SK-N-SH treated with all-trans-retinoic acid at 6 μM for 48 hours (cell line): ENCODE measurements around the gene MYL6B.

Source experiments
- ATAC-seq: fragments of 200-7000 bp; cut with Tn5 transposase; 3 replicates; pipeline ENCODE4 v1.9.1; 2020; ENCODE audit warnings: mild to moderate bottlenecking, moderate library complexity
- ARNTL ChIP-seq: fragments of 450-650 bp; formaldehyde crosslinking; IDR thresholded peaks from 2 replicates; pipeline ENCODE4 v1.5.0; 2020; ENCODE audit warnings: low read depth, mild to moderate bottlenecking, moderate library complexity, borderline replicate concordance
- BACH2 ChIP-seq: fragments of 250-450 bp; sonication (Bioruptor Pico); IDR thresholded peaks from 2 replicates; pipeline ENCODE4 v1.9.0; 2021; ENCODE audit warnings: mild to moderate bottlenecking, borderline replicate concordance
- CSDC2 ChIP-seq: fragments of 250-450 bp; sonication (Bioruptor Pico); IDR thresholded peaks from 2 replicates; pipeline ENCODE4 v1.5.0; 2020; ENCODE audit warnings: mild to moderate bottlenecking, moderate library complexity
- ESRRG ChIP-seq: fragments of 250-450 bp; sonication (Bioruptor Pico); IDR thresholded peaks from 2 replicates; pipeline ENCODE4 v1.6.1; 2021; ENCODE audit warnings: mild to moderate bottlenecking
- GLIS3 ChIP-seq: fragments of 250-450 bp; sonication (Bioruptor Pico); IDR thresholded peaks from 2 replicates; pipeline ENCODE4 v1.5.0; 2020; ENCODE audit warnings: mild to moderate bottlenecking, moderate library complexity
- ISL1 ChIP-seq: fragments of 250-450 bp; sonication (Bioruptor Pico); IDR thresholded peaks from 2 replicates; pipeline ENCODE4 v2.1.2; 2022; ENCODE audit warnings: mild to moderate bottlenecking, moderate library complexity
- OSR1 ChIP-seq: fragments of 250-450 bp; sonication (Bioruptor Pico); IDR thresholded peaks from 2 replicates; pipeline ENCODE4 v1.8.0; 2022; ENCODE audit warnings: moderate library complexity, mild to moderate bottlenecking, inconsistent platforms
- PPARA ChIP-seq: fragments of 250-450 bp; sonication (Bioruptor Pico); IDR thresholded peaks from 2 replicates; pipeline ENCODE4 v1.5.0; 2020; ENCODE audit warnings: mild to moderate bottlenecking, borderline replicate concordance
- RARB ChIP-seq: fragments of 250-450 bp; sonication (Bioruptor Pico); IDR thresholded peaks from 2 replicates; pipeline ENCODE4 v1.8.0; 2021; ENCODE audit warnings: mild to moderate bottlenecking, moderate library complexity
- SNAI2 ChIP-seq: fragments of 250-450 bp; sonication (Bioruptor Pico); IDR thresholded peaks from 2 replicates; pipeline ENCODE4 v1.5.0; 2020; ENCODE audit warnings: mild to moderate bottlenecking, moderate library complexity
- TCF4 ChIP-seq: fragments of 250-450 bp; sonication (Bioruptor Pico); IDR thresholded peaks from 2 replicates; pipeline ENCODE4 v1.8.0; 2021; ENCODE audit warnings: mild to moderate bottlenecking, moderate library complexity, borderline replicate concordance
- TOX ChIP-seq: fragments of 250-450 bp; sonication (Bioruptor Pico); IDR thresholded peaks from 2 replicates; pipeline ENCODE4 v1.8.0; 2021; ENCODE audit warnings: mild to moderate bottlenecking, moderate library complexity, borderline replicate concordance
- ZC3H10 ChIP-seq: fragments of 250-450 bp; sonication (Bioruptor Pico); IDR thresholded peaks from 2 replicates; pipeline ENCODE4 v1.5.1; 2021; ENCODE audit warnings: mild to moderate bottlenecking, moderate library complexity
- ZFP3 ChIP-seq: fragments of 250-450 bp; sonication (Bioruptor Pico); IDR thresholded peaks from 2 replicates; pipeline ENCODE4 v1.5.0; 2020; ENCODE audit warnings: mild to moderate bottlenecking, moderate library complexity
- ZFP30 ChIP-seq: fragments of 450-650 bp; formaldehyde crosslinking; IDR thresholded peaks from 2 replicates; pipeline ENCODE4 v1.5.0; 2022; ENCODE audit warnings: mild to moderate bottlenecking, moderate library complexity
- ZNF565 ChIP-seq: fragments of 450-650 bp; formaldehyde crosslinking; conservative IDR thresholded peaks from 2 replicates; pipeline ENCODE4 v1.5.0; 2020; ENCODE audit warnings: low read depth, mild to moderate bottlenecking, moderate library complexity
- ZNF70 ChIP-seq: fragments of 450-650 bp; formaldehyde crosslinking; IDR thresholded peaks from 2 replicates; pipeline ENCODE4 v1.5.0; 2020; ENCODE audit warnings: mild to moderate bottlenecking, moderate library complexity
- ZNF8 ChIP-seq: fragments of 450-650 bp; formaldehyde crosslinking; IDR thresholded peaks from 2 replicates; pipeline ENCODE4 v1.5.0; 2020; ENCODE audit warnings: mild to moderate bottlenecking, moderate library complexity
- TF ChIP-seq, protein P1 (sequence below): fragments of 250-450 bp; sonication (Bioruptor Pico); IDR thresholded peaks from 2 replicates; pipeline ENCODE4 v1.5.1; 2021; ENCODE audit warnings: mild to moderate bottlenecking, moderate library complexity
- TF ChIP-seq, protein P2 (sequence below): fragments of 250-450 bp; sonication (Bioruptor Pico); IDR thresholded peaks from 2 replicates; pipeline ENCODE4 v1.8.0; 2021; ENCODE audit warnings: low read depth, mild to moderate bottlenecking, moderate library complexity, borderline replicate concordance
- TF ChIP-seq, protein P3 (sequence below): fragments of 250-450 bp; sonication (Bioruptor Pico); IDR thresholded peaks from 2 replicates; pipeline ENCODE4 v1.5.0; 2020; ENCODE audit warnings: mild to moderate bottlenecking, moderate library complexity
- TF ChIP-seq, protein P4 (sequence below): fragments of 250-450 bp; sonication (Bioruptor Pico); IDR thresholded peaks from 2 replicates; pipeline ENCODE4 v1.8.0; 2020; ENCODE audit warnings: mild to moderate bottlenecking, moderate library complexity, borderline replicate concordance

MYL6B gene

DNA sequence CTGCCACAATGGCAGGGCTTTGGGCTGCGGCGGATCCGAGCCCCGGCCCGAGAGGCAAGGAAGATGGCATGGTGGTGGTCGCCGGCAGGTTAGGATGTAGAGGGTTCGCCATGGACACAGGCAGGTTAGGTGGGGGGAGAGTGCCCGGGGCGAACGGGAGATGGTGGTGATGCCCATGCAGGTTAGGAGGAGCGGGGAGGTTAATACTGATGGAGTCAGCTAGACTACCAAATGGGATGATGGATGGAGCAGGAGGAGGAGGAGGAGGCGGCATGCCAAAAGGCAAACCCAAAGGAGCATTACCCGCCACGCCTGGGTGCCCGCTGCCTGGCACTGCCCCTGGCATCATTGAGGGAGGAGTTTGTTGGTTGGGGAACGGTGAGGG, 11.9 kb downstream of the MYL6B start:
- peak; percentile 3; the same call in 2 of the 3 replicates for ATAC-seq
- TF ChIP-seq ZNF565 (CRISPR knock-in tag) (no peak), GLIS3 (CRISPR knock-in tag) (no peak)
- TF ChIP-seq, protein P1, sequence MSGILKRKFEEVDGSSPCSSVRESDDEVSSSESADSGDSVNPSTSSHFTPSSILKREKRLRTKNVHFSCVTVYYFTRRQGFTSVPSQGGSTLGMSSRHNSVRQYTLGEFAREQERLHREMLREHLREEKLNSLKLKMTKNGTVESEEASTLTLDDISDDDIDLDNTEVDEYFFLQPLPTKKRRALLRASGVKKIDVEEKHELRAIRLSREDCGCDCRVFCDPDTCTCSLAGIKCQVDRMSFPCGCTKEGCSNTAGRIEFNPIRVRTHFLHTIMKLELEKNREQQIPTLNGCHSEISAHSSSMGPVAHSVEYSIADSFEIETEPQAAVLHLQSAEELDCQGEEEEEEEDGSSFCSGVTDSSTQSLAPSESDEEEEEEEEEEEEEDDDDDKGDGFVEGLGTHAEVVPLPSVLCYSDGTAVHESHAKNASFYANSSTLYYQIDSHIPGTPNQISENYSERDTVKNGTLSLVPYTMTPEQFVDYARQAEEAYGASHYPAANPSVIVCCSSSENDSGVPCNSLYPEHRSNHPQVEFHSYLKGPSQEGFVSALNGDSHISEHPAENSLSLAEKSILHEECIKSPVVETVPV, result no peak

DNA sequence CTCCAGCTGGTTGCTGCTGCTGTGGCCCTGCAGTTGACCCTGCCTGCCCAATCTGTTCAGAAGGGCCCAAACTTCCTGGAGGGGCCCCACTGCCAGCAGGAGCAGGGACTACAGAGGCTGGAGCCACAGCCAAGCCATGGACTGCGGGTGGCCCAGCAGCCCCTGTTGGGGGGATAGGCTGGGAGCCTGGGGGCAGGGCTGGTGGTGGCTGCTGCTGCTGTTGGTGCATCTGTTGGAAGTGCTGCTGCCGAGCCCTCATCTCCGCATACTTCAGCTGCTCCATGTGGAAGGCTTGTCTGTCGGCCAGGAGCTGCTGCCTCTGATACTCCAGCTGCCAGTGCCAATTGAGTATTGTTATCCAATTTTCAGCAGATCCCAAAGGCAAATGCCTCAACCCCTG, 13.0 kb downstream of the MYL6B start:
- peak; percentile 2 for ATAC-seq
- TF ChIP-seq ZNF8 (no peak), ZC3H10 (CRISPR knock-in tag) (no peak), ZFP3 (CRISPR knock-in tag) (no peak), TOX (CRISPR knock-in tag) (no peak), GLIS3 (CRISPR knock-in tag) (no peak), SNAI2 (CRISPR knock-in tag) (no peak), TCF4 (CRISPR knock-in tag) (no peak), CSDC2 (CRISPR knock-in tag) (no peak), ZNF565 (CRISPR knock-in tag) (no peak), BACH2 (CRISPR knock-in tag) (no peak)
- TF ChIP-seq, protein P1, result no peak

DNA sequence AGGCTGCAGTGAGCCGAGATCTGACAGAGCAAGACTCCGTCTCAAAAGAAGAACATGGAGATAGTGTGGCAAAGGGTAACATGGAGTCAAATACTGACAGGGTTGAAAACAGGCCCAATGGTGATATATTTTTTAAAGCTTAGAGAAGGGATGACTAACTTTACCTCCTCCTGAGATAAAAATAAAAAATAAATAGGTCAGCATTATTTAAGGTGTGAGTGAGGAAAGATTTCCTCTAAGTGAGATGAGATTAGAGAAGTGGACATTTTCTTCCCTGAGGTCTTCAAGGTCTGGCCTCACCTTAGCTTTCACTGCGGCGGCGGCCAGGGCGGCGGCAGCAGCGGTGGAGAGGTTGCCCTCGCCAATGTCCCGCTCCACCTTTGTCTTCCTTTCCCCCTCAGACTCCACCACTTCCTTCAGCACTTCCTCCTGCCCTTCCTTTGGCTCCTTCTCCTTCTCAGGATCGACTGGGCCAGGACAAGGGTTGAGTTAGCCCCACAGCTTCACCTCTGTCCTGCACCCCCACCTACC, 16.9 kb downstream of the MYL6B start:
- no peak for TF ChIP-seq CSDC2 (CRISPR knock-in tag)
- no peak for TF ChIP-seq PPARA (CRISPR knock-in tag)
- TF ChIP-seq ZNF565 (CRISPR knock-in tag), result no peak
- TF ChIP-seq ISL1 (CRISPR knock-in tag), result no peak
- no peak for TF ChIP-seq BACH2 (CRISPR knock-in tag)
- TF ChIP-seq GLIS3 (CRISPR knock-in tag), result no peak
- TF ChIP-seq ESRRG (CRISPR knock-in tag), result no peak
- no peak for TF ChIP-seq TOX (CRISPR knock-in tag)
- no peak for TF ChIP-seq OSR1 (CRISPR knock-in tag)
- TF ChIP-seq ZFP30 (CRISPR knock-in tag), result no peak
- no peak for TF ChIP-seq ZNF70 (CRISPR knock-in tag)
- TF ChIP-seq, protein P2, sequence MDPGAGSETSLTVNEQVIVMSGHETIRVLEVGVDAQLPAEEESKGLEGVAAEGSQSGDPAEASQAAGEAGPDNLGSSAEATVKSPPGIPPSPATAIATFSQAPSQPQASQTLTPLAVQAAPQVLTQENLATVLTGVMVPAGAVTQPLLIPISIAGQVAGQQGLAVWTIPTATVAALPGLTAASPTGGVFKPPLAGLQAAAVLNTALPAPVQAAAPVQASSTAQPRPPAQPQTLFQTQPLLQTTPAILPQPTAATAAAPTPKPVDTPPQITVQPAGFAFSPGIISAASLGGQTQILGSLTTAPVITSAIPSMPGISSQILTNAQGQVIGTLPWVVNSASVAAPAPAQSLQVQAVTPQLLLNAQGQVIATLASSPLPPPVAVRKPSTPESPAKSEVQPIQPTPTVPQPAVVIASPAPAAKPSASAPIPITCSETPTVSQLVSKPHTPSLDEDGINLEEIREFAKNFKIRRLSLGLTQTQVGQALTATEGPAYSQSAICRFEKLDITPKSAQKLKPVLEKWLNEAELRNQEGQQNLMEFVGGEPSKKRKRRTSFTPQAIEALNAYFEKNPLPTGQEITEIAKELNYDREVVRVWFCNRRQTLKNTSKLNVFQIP (CRISPR knock-in tag), result no peak
- no peak for ATAC-seq

DNA sequence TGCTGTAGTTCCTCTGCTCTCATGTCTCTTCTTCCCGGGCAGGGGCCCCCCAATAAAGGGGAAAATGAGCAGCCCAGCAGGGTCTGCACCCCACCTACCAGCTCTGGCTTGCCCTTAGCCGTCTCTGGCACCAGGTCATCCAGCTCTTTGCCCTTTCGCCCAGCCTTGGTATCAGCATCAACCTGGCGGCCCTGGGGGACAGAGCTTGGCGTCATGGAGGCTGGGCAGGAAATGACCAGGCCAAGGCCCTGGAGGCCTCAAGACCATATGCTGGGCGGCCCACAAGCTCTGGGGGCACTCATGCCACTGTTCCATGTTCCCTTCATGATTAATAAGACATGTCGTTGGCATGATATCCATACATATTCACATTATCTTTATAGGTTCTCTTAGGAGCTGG, 20.5 kb downstream of the MYL6B start:
- no peak for ATAC-seq
- TF ChIP-seq TCF4 (CRISPR knock-in tag) (no peak), PPARA (CRISPR knock-in tag) (no peak), ZNF565 (CRISPR knock-in tag) (no peak), ESRRG (CRISPR knock-in tag) (no peak), ARNTL (CRISPR knock-in tag) (no peak), SNAI2 (CRISPR knock-in tag) (no peak), GLIS3 (CRISPR knock-in tag) (no peak), CSDC2 (CRISPR knock-in tag) (no peak), OSR1 (CRISPR knock-in tag) (no peak), RARB (CRISPR knock-in tag) (no peak), TOX (CRISPR knock-in tag) (no peak), ISL1 (CRISPR knock-in tag) (no peak), BACH2 (CRISPR knock-in tag) (no peak)
- TF ChIP-seq, protein P1, result no peak
- TF ChIP-seq, protein P3, sequence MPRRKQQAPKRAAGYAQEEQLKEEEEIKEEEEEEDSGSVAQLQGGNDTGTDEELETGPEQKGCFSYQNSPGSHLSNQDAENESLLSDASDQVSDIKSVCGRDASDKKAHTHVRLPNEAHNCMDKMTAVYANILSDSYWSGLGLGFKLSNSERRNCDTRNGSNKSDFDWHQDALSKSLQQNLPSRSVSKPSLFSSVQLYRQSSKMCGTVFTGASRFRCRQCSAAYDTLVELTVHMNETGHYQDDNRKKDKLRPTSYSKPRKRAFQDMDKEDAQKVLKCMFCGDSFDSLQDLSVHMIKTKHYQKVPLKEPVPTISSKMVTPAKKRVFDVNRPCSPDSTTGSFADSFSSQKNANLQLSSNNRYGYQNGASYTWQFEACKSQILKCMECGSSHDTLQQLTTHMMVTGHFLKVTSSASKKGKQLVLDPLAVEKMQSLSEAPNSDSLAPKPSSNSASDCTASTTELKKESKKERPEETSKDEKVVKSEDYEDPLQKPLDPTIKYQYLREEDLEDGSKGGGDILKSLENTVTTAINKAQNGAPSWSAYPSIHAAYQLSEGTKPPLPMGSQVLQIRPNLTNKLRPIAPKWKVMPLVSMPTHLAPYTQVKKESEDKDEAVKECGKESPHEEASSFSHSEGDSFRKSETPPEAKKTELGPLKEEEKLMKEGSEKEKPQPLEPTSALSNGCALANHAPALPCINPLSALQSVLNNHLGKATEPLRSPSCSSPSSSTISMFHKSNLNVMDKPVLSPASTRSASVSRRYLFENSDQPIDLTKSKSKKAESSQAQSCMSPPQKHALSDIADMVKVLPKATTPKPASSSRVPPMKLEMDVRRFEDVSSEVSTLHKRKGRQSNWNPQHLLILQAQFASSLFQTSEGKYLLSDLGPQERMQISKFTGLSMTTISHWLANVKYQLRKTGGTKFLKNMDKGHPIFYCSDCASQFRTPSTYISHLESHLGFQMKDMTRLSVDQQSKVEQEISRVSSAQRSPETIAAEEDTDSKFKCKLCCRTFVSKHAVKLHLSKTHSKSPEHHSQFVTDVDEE (CRISPR knock-in tag), result no peak
- TF ChIP-seq, protein P4, sequence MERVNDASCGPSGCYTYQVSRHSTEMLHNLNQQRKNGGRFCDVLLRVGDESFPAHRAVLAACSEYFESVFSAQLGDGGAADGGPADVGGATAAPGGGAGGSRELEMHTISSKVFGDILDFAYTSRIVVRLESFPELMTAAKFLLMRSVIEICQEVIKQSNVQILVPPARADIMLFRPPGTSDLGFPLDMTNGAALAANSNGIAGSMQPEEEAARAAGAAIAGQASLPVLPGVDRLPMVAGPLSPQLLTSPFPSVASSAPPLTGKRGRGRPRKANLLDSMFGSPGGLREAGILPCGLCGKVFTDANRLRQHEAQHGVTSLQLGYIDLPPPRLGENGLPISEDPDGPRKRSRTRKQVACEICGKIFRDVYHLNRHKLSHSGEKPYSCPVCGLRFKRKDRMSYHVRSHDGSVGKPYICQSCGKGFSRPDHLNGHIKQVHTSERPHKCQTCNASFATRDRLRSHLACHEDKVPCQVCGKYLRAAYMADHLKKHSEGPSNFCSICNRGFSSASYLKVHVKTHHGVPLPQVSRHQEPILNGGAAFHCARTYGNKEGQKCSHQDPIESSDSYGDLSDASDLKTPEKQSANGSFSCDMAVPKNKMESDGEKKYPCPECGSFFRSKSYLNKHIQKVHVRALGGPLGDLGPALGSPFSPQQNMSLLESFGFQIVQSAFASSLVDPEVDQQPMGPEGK (CRISPR knock-in tag), result no peak
- TF ChIP-seq, protein P2 (CRISPR knock-in tag), result no peak
